ENCODE results near the gene ADGRD1.

DNA sequence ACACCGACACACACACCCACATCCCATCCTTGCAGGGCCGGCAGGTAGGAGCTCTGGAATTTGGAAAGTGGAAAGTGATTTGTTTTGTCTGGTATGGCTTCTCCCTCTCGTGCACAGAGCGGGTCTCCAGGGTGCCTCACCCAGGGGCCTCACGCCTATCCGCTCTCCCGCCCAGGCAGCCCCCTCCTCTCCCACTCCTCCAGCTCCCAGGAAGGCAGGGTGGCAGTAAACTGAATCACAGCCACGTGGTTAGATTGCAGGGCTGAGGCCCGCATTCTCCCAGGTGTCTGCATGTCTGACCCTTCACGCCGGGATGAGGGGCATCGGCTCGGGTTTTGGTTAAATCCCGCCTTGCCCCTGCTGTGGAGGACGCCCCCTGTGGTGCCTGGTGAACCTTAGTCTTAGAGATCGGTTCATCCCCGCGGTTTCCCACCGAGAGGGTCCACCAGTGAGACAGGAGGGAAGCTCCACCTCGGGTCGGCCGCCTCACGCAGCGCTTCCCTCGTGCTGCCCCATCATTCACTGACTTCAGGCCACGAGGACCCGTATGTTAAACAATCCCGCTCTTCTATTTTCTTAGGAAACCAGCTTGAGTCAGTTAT lies 64.4 kb downstream of the ADGRD1 start:
- TF ChIP-seq POLR2A (IDR thresholded peaks at IDR 0.05; ENCODE audit: low read depth, low read length) (no peak), POLR2AphosphoS5 (IDR thresholded peaks at IDR 0.05; ENCODE audit: low read depth, low read length) (no peak)
